Head of caudate nucleus (tissue), 42 donors: ENCODE measurements around the gene NINJ1.
"Not testable (repeated sequence)": the region's sequence is repeated elsewhere in the genome, so short reads cannot be mapped to it uniquely, and the experiment has no call there.

Source experiments
- DNase-seq, 42 donors: peaks; one replicate each; pipeline versions ENCODE4 v3.0.0 to v3.0.0-alpha.2; 2020 to 2021; ENCODE audit warnings: mixed read lengths in 7 of 42
- intact Hi-C: fragments of 100-400 bp; cut with DNase I; formaldehyde crosslinking; loops from one replicate; pipeline ENCODE4 v1.15.0; 2022

NINJ1 gene

GRCh38 chr9:93125331-93125894 is 8.6 kb downstream of the NINJ1 start:
- intact Hi-C loops: no loop called here
- peak in 10 of 42 donors; percentile 5 to 21 (median 8) for DNase-seq

DNA sequence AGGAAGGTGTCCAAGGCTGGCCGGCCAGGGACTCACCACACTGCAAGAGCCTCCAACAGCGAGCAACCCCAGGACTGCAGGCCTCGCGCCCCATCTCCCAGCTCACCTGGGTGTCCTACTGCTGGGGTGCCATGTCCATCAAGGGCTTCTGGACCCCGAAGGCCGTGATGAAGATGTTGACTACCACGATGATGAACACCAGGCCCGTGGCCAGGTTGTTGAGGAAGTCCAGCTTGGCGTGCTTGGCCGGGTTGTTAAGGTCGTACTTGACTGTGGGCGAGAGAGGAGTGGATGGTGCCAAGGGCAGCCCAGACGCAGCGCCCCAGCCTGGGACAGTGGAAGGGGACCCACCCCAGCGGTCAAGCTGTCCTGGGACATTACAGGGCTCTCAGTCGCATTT is 9.3 kb downstream of the NINJ1 start:
- DNase-seq: peak in 14 of 42 donors; percentile 3 to 43 (median 18)
- intact Hi-C loops: no loop called here

- DNase-seq: peak in 12 of 42 donors; percentile 3 to 33 (median 12)
- intact Hi-C loops: no loop called here
Measured at GRCh38 chr9:93123561-93124283, 10.3 kb downstream of the NINJ1 start.

GRCh38 chr9:93122721-93123221 is 11.3 kb downstream of the NINJ1 start:
- peak in 12 of 42 donors; percentile 2 to 43 (median 12) for DNase-seq
- intact Hi-C loops: no loop called here

GRCh38 chr9:93121316-93122241 is 12.5 kb downstream of the NINJ1 start:
- intact Hi-C loops: no loop called here
- peak in 11 of 42 donors; percentile 2 to 42 (median 9) for DNase-seq

DNA sequence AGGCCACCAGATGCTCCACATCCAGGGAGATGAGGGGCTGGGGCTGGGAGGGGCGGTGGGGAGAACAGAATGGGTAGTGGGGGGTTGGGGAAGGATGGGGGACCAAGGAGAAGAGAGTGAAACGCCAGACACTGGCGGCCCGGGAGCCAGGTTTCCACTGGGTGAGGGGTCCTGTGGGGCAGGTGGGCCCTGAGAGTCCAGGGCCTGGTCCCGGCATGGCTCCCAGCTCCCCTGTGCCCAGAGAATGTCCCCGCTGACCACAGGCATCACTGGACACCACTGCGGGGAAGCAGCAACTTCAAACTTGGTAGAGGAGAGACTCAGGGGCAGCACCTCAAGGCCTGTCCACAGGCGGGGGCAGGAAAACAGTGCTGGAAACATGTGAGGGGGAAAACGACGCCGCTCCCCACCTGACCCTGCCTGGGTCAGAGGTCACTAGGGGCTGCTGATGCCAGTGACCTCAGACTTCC is 13.2 kb downstream of the NINJ1 start:
- peak in 4 of 42 donors; percentile 1 to 26 (median 9) for DNase-seq
- intact Hi-C loops: no loop called here

DNA sequence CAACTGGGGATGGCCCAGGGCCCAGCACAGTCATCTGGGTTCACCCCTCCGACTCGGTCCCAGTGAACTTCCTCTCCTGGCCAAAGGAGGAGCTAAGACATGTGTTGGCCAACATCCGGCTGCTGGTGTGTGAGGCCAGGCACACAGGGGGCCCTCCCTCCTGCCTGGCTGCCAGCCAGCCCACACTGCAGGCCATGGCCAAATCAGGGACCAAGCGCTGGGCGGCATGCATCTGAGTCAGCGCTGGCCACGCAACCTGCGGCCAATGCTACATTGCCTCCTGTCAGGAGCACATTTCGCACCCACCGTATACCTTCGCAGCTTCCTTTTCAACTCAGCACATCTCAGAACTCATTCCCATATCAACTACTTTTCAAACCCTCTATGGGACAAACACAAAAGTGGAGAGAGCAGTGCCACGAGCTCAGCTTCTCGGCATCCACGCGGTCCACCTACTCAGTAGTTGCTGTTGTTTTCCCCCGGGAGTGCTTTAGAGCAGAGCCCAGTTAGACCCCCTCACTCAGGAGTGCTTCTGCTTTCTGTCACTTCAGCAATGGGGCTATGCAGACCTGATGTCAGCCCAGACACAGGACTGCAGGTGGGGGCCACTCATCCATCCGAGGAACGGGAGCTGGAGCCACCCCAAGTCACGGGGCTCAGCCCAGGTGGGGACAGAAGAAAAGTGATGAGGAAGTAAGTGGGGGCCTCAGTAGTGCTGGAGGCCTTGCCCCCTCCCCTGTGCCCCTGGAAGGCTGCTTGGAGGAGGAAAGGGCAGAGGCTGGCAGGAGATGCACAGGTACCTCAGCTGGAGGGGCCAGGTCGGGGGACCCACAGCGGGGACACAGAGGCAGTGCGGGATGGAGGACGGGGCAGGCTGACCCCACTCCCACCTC is 13.9 kb downstream of the NINJ1 start:
- DNase-seq: peak; percentile 49 to 92 (median 73)
- intact Hi-C loops: no loop called here

- intact Hi-C loops: no loop called here
- DNase-seq: no peak
Measured at GRCh38 chr9:93119703-93119952, 14.4 kb downstream of the NINJ1 start.

DNA sequence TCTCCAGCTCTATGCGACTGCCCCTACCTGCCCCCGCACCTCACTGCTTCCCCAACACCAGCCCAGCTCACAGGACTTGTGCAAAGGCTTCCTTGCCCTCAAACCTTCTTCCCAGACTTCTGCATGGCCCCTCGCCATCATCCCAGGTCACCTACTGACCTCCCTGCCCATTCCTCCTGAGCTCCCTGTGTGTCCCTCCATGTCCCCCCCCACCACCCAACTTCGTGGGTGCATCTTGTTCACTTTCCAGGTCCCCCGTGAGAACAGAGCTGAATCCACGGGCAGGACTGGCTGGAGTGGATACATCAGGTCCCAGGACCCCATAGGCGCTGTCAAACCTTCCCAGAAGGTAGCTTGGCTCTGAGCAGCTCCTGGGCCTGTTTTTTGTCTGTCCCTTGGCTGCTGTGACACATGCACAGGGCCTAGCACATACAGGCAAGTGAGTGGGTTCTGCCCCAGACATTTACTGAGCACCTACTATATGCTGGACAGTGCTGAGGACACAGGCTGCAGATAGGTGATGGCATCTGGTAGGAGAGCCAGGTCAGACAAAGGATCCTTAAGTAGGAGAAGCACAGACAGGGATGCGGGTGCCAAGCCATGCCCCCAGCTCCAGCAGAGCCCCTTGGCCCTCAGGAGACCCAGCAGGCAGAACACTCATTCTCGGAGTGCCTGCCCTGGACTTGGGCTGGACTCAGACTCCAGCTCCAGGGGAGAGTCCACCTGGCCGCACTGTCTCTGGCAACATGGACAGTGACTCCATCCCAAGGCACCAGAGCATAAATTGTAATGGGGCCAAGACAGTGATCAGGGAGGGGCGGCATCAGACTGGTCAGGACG is 15.0 kb downstream of the NINJ1 start:
- DNase-seq: peak in 10 of 42 donors; percentile 1 to 36 (median 4)
- intact Hi-C loops: no loop called here

- intact Hi-C loops: no loop called here
- DNase-seq: peak in 9 of 42 donors; percentile 0 to 38 (median 5)
Measured at GRCh38 chr9:93117924-93118862, 15.9 kb downstream of the NINJ1 start.

GRCh38 chr9:93117521-93117920 is 16.5 kb downstream of the NINJ1 start:
- intact Hi-C loops: not testable (repeated sequence)
- DNase-seq: peak in 5 of 42 donors; percentile 0 to 34 (median 1)

GRCh38 chr9:93116072-93116961 is 17.7 kb downstream of the NINJ1 start:
- peak in 30 of 42 donors; percentile 17 to 86 (median 58) for DNase-seq
- intact Hi-C loops: no loop called here

GRCh38 chr9:93115486-93116071 is 18.5 kb downstream of the NINJ1 start:
- intact Hi-C loops: no loop called here
- peak in 1 of 42 donors; percentile 1 for DNase-seq

- peak in 2 of 42 donors; percentile 2 to 4 for DNase-seq
- intact Hi-C loops: loop anchor here (5.0 kb wide), 1 partner anchor 192 kb away; no protein-coding TSS in a partner anchor
Measured at GRCh38 chr9:93114984-93115335, 19.1 kb downstream of the NINJ1 start.
